HG03571 (cell line): ENCODE results near the gene ANKRD55.
"Not testable (repeated sequence)": the region's sequence is repeated elsewhere in the genome, so short reads cannot be mapped to it uniquely, and the experiment has no call there.

Experiments
- ATAC-seq: cut with Tn5 transposase; IDR thresholded peaks from one replicate; pipeline ENCODE4 v1.9.1; 2021; ENCODE audit not compliant: unreplicated experiment

Gene ANKRD55

DNA sequence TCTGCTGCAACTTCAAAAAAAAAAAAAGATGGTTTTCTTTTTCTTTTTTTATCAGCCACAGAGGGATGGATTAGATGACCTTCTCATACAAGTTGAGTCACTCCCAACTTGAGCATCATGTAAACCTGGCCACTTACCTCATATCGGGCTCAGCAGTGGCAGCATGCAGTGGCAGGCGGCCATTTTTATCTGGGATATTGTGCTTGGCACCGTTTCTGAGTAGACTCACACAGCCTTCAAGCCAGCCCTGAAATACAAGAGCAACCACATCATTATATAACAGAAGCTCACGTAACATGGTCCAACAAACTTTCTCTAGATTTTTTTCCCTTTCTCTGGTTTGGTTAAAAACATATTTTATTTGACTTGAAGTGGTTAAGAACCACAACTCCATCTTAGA, 62.6 kb downstream of the ANKRD55 start:
- no peak for ATAC-seq

DNA sequence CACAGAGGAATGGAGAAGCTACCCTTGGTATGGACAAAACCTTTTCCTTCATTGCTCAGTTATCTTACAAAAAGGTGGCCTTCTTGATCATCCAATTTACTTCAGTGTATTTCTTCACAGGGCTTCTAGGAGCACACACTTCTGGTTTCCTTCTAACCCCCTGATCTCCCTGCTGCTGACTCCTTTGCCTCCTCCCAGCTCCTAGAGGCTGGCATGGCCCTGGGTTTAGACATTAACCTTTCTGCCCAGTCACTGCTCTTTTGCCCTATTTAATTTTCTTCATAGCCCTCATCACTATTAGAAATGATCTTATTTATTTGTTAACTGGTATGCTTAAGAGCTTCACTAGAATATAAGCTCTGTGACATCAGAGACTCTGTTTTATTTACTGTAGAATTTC, 63.2 kb downstream of the ANKRD55 start:
- no peak for ATAC-seq

DNA sequence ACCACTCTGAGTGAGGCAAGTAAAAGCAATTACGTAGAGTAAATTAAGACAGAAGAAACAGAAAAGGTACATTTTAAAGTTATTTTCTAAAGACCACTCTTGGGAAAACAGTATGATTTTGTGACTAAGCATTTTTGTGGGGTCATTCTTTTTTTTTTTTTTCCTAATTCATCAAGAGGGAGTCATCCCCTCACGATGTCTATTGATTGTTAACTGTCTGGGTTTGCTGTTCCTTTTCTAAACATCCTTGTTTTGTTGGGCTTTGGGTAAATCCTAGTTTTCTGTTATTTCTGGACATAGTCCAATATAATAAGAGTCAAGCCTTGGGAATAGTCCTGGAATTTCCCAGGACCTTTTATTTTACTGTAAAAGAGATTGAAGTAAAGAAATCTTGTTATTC, 63.8 kb downstream of the ANKRD55 start:
- no peak for ATAC-seq

DNA sequence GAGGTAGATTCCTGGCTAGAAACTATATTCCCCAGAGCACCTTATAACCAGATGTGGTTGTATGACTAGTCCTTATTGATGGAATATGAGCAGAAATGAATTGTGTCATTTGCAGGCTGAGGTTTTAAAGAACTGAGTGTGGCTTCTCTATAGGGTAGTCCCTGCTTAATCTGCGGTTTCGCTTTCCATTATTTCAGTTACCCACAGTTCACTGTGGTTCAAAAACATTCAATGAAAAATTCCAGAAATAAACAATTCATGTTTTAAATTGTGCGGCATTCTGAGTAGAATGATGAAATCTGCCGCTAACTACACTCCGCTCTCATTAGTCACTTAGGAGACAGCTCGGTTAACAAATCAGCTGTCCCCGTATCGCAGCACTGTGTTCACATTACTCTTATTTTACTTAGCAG, 65.1 kb downstream of the ANKRD55 start:
- no peak for ATAC-seq

DNA sequence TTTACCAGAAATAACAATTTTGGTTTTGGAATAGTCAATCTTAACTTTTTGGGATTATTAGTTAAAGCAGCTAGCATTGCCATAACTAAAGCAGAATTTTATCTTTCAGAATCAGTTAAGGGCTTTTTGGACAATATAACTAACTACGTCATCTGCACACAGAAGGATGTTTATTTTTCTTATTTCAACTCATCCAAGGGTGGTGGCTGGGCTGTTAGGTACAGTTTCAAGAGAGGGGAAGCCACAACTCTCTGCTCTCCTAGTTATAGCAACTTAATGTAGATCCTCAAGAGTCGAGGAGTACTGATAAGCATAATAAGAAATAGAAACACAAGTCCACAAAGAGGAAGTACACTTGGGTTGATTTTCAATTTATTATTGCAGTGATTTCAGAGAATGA, 65.6 kb downstream of the ANKRD55 start:
- no peak for ATAC-seq

DNA sequence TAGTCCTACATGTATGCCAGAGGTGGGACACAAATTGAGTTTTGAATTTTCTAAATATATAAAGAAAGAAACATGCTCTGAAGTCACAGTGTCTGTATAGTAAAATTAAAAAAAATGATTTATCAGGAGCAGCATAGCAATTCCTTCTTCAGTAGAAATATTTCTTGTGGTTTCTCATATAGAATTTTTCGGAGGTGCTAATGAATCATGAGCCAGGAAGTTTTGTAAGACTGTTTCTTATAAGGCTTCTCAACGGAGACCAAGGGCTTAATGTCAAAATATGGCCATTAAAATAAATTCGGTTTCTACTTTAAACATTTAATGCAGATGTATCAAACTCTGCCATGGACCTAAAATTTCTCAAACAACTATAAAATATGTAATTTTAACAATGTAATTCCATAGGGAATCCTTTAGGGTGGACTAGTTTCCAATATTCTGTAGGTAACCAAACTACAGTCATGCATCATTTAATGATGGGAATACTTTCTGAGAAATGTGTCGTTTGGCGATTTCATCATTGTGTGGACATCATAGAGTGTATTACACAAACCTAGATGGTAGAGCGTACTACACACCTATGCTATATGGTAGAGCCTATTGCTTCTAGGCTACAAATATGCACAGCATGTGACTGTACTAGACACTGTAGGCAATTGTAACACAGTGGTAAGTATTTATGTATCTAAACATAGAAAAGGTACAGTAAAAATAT, 66.3 kb downstream of the ANKRD55 start:
- no peak for ATAC-seq

DNA sequence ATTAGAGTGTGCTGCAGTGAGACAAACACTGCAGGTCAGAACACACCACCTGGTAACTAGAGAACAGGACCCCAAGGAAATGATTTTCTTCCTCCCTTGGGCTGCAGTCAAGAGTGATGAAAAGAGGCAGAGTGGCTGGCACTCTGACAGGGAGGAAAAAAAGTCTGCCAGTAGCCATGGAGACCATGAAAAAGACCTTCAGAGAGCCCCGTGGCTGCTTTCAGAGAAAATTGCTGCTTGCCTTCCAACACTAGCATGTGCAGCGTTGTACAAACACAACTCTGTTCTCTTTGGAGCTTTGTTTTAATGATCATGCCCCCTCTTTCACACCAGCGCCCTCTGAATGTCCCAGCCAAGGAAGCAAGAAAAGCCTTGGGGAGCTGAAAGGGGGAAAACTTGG, 68.8 kb downstream of the ANKRD55 start:
- no peak for ATAC-seq

DNA sequence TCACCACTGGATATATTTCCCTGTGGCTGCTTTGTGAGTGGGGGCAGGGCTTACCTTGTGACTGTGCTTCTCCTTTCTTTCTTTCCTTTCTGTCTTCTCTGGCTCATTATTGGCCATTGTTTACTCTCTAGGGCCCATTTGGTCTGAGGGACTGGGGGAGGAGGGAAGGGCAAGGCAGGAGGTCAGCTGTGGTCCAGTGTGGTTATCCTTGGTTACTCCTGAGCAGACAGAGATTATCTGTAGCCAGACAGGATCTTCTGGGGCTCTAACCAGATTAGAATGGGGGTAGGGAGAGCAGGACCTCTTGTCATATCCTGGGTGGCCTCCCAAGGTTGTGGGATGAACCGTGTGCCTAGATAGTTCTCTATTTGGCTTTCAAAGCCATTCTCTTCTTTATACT, 71.2 kb downstream of the ANKRD55 start:
- ATAC-seq = no peak

DNA sequence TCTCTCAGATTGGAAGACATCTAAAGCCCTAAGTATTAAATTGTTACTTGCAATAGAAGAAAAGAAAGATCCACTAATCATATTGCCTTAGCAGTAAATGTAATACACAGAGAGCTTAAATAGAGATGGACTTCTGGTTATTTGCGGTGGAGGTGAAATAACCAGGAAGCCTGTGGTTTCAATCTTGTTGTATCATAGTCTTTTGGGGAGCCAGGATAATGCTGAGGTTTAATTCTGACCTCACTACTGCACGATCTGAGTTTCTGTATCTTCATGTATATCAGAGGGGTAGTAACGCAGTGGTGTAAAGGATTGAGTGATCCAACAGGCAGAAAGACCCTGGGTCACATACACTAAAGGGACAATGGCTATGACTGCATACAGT, 71.7 kb downstream of the ANKRD55 start:
- ATAC-seq = no peak

DNA sequence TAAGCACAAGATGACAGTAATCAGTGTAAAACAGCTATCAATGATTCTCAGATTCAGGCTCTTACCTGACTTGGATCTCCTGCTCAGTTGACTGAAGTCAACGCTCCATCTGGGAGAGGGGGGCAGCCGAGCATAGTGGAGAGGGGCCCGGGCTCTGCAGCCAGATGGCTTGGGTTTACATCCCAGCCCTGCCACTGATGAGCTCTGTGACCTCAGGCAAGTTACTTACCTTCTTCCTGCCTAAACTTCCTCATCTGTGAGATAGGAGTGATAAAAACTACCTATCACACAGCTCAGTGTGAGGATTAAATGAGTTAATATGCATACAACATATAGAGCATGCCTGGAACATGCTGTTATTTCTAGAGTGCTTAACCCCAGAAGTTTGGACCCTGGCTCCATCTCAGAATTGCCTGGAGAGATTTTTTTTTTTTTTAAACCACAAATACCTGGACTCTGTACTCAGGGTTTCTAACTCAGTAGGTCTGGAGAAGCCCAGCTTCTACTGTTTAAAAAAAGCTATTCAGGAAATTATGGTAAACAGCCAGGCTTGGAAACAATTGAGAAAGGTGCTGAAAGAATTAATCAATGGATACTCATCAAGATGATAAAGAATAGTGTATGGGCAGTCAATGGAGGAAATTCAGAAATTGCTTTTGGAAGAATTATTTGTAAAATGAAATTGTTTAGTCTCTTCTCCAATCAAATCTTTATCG, 72.2 kb downstream of the ANKRD55 start:
- ATAC-seq = no peak

DNA sequence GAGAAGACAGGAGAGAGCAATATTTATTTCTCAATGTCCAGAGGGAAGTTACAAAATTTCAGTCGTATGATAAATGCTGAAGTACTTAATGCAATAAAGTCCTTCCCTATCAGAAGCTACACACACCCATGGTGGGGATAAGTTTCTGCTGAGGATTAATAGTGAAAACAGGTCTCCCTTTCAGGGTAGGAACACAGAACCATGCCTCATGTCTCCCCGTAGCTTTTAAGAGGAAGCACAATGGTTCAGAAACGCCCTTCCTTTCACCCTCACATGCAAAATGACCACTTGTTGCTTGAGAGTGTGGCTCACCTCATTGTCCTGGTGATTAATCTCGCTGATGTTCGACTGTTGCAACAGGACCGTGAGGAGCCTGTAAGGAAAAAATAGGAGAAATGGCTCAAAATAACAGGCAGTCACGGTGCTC, 73.6 kb downstream of the ANKRD55 start:
- no peak for ATAC-seq

DNA sequence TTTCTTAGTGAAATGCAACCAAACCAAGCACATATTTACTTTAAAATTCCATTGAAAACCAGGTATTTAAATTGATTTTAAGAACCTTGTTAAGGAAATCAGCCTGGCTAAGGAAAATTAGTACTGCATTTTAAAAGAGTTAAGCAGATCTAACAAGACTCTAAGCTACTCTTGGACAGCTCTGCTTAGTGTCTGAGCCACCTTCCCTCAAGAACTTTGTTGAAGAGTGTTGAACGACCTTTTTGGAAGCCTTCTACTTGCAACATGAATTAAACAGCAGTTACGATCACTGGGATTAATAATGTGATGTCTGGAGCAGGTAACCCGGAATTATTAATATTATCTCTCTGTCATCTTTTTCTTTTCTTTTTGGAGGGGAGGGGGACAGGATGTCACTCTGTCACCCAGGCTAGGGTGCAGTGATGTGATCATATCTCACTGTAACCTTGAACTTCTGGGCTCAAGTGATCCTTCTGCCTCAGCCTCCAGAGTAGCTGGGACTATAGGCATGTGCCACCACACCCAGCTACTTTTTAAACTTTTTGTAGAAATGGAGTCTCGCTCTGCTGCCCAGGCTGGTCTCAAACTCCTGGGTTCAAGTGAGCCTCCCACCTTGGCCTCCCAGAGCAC, 74.7 kb downstream of the ANKRD55 start:
- no peak for ATAC-seq

DNA sequence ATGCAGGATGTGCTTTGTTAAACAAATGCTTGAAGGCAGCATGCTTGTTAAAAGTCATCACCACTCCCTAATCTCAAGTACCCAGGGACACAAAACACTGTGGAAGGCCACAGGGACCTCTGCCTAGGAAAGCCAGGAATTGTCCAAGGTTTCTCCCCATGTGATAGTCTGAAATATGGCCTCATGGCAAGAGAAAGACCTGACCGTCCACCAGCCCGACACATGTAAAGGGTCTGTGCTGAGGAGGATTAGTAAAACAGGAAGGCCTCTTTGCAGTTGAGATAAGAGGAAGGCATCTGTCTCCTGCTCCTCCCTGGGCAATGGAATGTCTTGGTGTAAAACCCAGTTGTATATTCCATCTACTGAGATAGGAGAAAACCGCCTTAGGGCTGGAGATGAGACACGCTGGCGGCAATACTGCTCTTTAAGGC, 75.9 kb downstream of the ANKRD55 start:
- not testable (repeated sequence) for ATAC-seq

DNA sequence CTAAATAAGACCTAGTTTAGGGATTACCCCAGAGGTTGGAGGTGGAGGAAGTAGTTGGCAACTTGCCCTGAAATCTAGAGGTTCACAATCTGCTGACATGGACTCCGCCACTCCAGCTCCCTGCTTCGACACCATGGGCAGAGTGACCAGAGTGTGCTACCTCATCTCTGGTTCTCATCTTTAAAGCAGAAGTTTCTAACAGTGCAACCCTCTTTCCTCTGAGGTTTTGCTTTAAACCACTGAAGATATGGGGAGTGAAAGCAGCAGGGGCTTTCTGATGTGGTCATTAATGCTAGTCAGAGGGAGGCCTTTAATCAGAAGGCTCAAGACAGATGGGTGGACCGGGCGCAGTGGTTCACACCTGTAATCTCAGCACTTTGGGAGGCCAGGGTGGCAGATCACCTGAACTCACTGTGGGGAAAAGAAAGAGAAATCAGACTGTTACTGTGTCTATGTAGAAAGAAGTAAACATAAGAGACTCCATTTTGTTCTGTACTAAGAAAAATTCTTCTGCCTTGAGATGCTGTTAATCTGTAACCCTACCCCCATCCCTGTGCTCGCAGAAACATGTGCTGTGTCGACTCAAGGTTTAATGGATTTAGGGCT, 76.4 kb downstream of the ANKRD55 start:
- peak; percentile 61 for ATAC-seq

DNA sequence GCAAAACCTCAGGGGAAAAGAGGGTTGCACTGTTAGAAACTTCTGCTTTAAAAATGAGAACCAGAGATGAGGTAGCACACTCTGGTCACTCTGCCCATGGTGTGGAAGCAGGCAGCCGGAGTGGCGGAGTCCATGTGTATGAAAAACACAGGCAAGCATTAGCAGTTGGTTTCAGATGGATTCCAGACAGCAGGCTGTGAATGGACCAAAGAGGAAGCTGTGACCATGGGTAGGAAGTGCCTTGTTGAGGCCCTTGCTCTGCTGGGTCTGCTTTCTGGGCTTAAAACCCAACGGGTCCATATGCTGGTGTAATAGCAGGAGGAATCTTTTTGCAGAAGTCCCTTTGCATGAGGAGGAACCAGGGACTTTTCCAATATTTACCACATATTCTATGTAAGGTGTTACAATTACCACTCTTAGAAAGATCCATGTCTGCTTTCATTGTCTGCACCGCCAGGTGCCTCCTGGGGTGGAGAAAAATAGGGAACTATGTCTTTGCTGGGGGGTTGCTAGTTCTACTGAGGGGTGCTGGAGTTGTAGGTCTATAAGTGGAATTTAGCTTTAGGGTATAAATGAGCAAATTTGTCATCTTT, 77.0 kb downstream of the ANKRD55 start:
- no peak for ATAC-seq

DNA sequence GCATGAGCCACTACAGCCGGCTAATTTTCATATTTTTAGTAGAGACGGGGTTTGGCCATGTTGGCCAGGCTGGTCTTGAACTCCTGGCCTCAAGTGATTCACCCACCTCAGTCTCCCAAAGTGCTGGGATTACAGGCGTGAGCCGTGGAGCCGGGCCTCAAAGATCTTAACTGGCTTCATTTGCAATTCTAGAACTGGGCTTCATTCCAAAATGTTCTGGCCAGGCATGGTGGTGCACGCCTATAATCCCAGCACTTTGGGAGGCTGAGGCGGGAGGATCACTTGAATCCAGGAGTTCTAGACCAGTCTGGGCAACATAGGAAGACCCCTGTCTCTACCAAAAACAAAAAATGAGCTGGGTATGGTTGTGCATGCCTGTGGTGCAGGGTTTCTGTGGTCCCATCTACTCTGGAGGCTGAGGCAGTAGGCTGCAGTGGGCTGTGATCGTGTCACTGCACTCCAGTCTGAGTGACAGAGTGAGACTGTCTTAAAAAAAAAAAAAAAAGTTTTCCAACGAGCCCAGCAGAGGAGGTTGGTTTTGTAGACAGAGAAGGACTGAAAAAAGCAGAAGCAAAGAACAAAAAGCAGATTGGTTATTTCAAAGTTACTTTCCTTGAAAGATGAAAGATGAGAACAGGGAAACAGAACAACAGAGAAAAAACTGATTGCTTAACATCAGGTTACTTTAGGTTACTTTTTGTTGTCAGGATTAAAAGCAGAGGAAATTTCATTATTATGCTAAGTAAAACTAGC, 78.2 kb downstream of the ANKRD55 start:
- no peak for ATAC-seq

DNA sequence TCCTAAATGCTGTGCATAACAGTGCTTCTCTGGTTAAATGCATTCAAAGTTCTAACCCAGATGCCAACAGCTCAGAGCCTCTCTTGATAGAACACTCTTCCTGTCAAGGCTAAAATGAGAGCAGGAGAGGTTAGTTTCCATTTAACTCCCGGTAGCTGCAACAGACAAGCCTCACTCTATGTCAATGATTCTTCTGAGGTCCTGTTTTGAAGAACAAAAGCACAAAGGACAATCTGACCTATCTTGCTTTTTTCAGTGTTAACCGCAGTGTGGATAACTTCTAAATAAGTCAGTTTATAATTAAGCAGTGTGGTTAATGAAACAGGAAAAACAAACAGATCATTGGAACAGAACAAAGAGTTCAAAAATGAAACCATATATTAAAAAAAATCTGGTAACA, 80.7 kb downstream of the ANKRD55 start:
- no peak for ATAC-seq

DNA sequence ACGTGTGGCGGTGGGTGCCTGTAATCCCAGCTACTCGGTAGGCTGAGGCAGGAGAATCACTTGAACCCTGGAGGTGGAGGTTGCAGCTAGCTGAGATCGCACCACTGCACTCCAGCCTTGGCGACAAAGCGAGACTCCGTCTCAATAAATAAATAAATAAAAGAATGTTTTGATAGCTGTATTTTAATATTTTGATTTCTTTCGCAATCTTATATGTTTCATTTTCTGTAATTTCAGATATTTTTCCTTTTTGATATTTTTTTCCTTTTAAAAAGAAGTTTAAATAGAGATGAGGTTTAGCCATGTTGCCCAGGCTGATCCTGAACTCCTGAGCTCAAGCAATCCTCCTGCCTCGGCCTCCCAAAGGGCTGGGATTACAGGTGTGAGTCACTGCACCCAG, 82.4 kb downstream of the ANKRD55 start:
- not testable (repeated sequence) for ATAC-seq

DNA sequence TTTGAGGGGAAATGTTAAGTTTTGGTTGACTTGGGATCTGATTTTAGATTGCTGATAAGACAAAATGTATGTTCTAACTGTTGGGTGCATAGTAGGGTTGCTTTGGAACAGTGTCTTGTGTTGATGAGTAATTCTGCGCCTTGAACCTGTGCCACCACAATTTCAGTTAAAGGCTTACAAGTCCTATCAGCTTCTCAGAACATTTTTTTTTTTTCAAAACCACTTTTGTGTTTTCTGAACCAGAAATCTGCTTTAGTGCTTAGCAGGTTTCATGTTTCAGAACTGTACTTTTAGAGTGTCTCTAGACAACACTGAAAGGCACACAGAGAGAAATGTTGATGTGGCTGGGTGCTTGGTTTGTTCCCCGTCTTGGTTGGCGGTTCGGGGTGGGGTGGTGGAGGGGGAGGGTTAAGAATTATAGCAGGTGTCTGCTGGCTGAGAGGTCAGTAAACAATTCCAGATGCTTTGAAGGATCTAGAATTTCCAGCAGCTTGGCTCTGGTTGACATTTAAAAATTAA, 84.6 kb downstream of the ANKRD55 start:
- peak; percentile 82 for ATAC-seq

DNA sequence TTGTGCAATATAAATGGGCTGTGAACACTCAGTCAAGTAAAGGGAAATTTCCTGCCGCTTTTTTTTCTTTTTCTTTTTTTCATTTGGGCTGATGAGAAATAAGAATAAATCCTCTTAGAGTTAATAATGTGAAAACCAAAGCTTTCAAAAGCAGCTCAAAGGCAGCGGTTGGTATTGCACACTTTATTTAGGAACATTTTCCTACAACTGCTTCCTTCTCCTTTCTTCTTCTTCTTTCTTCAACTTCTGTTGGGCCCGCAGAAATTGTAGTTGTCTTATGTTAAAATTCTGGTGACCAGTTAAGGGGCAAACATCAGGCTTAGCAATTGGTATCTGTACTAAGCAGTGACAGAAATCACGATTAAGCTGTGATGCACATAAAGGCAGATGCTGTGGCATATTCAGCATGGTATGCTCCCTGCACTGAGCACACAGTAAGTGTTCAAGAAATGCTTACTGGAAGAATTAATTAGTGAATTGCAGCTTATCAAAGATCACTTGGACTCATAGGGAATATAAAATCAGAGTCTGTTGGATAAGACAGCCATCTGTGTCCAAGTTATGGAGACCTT, 85.4 kb downstream of the ANKRD55 start:
- no peak for ATAC-seq
